ENCODE data around the gene SMIM20.

Gene SMIM20

GRCh38 chr4:25926462-25926861 lies 12.4 kb downstream of the SMIM20 start:
- TF ChIP-seq CTCF (IDR thresholded peaks at IDR 0.05; ENCODE audit: low read length, missing control alignments), result no peak
- DNase-seq (ENCODE audit: low read depth), result no peak
- H3K4me3 ChIP-seq (replicated peaks; ENCODE audit: low read depth, low read length), result no peak overlapping the region

DNA sequence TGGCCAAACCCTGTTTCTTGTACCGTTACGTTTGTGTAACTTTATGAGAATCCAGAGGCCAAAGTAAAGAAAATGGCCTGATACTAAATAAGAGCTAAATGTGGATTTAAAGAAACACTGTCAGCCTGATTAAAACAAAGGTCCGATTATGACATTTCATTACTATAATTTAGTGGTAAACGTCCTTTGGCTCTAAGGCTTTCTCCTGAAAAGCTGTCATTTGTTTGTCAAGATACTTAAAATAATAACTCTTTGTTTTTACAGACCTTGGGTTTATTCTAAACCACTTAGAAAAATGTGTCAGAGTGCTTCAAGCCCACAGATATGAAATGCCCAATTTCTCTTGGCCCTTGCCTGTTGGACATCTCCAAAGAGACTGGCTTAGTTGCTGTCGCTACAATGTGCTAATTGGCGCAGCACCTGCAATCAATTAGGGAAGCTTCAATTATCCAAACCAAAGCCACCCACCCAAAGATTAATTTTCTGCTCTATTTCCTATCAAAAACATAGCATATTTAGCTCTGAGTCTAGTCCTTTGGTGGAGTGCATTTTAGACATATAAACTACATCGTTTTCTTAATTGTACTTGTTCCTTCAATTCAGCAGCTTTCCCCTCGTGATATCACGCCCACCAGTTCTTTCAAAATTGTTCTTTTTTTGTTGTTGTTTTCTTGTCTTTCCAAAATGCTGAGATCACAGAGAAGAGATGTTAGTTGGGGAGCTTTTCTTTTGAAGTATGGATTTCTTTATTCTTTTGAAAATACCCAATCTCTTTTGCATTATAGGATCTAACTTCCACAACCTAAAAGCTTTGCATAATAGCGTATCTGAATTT lies 13.6 kb downstream of the SMIM20 start:
- H3K4me3 ChIP-seq (replicated peaks; ENCODE audit: low read depth, low read length), result no peak overlapping the region
- no peak for TF ChIP-seq CTCF (IDR thresholded peaks at IDR 0.05; ENCODE audit: low read length, missing control alignments)
- DNase-seq (ENCODE audit: low read depth), result no peak

DNA sequence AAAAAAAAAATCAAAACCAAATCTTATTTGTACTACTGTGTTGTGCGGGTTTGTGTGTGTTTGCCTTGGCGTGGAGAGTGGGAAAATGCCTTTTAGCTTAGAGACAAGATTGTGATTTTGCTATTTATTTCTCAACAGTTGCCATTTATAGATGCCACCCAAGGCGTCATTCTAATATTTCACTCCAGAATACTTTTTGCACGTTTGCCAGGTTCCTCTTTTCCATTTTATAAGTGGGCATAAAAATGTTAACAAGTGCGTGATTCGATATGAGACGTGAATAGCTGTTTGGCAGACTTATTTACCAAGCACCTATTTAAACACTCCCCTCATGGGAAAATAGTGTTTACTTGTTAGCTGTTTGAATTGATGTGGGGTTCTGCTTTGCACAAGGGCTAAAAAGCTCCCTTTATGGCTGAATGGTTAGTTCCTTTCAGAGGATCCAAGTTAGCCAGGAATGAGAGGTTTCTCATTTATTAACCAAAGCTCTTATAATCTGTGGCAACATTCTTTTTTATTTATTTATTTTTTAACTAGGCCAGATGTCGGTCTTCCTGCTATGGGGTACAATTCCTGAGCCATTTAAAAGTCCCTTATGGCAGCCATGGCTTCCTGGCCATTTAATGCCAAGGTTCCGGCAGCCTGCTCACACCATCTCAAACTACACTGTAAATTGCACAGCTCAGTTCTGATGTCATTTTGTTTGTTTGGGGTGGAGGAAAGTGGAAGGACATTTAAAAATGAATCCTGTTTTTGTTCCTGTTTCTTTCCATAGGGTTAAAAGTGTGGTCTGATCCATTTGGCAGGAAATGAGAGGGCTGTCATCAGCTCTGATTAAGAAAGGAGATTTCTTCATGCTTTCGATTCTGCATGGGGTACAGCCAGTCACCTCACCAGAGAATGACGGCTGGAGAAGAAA lies 14.6 kb downstream of the SMIM20 start:
- DNase-seq (ENCODE audit: low read depth), result peak; percentile 56
- TF ChIP-seq CTCF (IDR thresholded peaks at IDR 0.05; ENCODE audit: low read length, missing control alignments), result no peak
- H3K4me3 ChIP-seq (replicated peaks; ENCODE audit: low read depth, low read length), result no peak overlapping the region

GRCh38 chr4:25929298-25929686 lies 15.3 kb downstream of the SMIM20 start:
- H3K4me3 ChIP-seq (replicated peaks; ENCODE audit: low read depth, low read length), result no peak overlapping the region
- TF ChIP-seq CTCF (IDR thresholded peaks at IDR 0.05; ENCODE audit: low read length, missing control alignments), result no peak
- no peak for DNase-seq (ENCODE audit: low read depth)

DNA sequence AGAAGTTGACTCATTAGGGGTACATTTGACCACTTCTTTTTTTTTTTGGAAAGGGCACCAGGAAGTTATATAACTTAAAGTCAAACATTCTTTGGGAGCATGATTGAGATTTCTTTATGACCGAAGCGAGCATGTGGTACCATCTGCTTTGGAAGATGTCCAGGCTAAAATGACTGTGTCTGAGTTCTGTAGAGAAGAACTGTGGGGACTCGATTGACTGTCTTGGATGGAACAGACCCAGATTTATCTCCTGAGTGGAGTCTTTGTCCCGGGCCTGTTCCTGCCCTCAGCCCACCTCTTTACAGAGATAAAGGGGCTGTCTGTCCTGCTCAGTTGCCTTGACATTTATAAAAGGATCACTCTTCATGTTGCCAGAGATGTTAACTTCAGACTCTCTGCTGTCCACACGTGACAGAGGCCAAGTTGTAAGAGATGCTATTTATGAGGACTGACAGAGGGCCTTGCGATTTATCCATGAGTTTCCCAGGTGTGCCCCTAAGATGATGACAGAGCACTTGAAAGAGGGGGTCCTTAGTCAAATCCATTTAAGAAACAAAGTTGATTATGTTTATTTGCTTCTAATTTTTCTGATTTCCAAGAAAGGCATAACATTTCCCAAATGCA lies 16.8 kb downstream of the SMIM20 start:
- H3K4me3 ChIP-seq (replicated peaks; ENCODE audit: low read depth, low read length), result no peak overlapping the region
- TF ChIP-seq CTCF (IDR thresholded peaks at IDR 0.05; ENCODE audit: low read length, missing control alignments), result no peak
- DNase-seq (ENCODE audit: low read depth), result no peak

DNA sequence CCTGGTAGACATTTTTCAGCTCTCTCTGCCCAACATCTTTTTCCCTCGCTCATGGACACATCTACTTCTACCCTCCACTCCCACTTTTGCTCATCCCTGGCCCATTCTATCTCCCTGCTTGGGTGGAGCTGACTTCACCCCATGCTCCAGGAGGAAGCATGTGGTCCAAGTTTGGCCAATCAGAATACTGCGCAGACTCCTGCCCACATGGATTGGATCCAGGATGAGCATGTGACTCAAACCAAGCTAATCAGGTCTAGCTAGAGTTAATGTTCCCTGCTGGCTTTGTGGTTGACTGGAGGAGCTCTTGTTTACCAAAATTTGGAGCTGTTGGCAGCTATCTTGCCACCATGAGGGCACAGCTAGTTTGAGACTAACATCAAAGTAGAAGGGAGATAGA lies 22.7 kb downstream of the SMIM20 start:
- DNase-seq (ENCODE audit: low read depth), result no peak
- H3K4me3 ChIP-seq (replicated peaks; ENCODE audit: low read depth, low read length), result no peak overlapping the region
- no peak for TF ChIP-seq CTCF (IDR thresholded peaks at IDR 0.05; ENCODE audit: low read length, missing control alignments)

Data from fibroblast of pulmonary artery (primary cell).